ENCODE results near the gene HPCA.

GRCh38 chr1:32878637-32879041, 7.7 kb upstream of the HPCA start:
- TF ChIP-seq, protein P1, sequence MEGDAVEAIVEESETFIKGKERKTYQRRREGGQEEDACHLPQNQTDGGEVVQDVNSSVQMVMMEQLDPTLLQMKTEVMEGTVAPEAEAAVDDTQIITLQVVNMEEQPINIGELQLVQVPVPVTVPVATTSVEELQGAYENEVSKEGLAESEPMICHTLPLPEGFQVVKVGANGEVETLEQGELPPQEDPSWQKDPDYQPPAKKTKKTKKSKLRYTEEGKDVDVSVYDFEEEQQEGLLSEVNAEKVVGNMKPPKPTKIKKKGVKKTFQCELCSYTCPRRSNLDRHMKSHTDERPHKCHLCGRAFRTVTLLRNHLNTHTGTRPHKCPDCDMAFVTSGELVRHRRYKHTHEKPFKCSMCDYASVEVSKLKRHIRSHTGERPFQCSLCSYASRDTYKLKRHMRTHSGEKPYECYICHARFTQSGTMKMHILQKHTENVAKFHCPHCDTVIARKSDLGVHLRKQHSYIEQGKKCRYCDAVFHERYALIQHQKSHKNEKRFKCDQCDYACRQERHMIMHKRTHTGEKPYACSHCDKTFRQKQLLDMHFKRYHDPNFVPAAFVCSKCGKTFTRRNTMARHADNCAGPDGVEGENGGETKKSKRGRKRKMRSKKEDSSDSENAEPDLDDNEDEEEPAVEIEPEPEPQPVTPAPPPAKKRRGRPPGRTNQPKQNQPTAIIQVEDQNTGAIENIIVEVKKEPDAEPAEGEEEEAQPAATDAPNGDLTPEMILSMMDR (IDR thresholded peaks at IDR 0.05) = no peak
- TF ChIP-seq POLR2A (IDR thresholded peaks at IDR 0.05) = no peak

All from Peyer's patch (tissue), 4 donors.